Right lobe of liver (tissue), 6 donors: Measurements from ENCODE around the gene SSUH2. TPM values are rescaled to one million over a fixed set of nuclear protein-coding genes. Genes with fewer than 3 reads are reported as not detected.

Source experiments
- ATAC-seq, 4 donors: fragments of 200-7000 bp; cut with Tn5 transposase; one replicate each; pipeline ENCODE4 v1.9.1; 2020; ENCODE audit warnings: mild to moderate bottlenecking in 4 of 4, moderate library complexity in 4 of 4
- DNase-seq, 3 donors: peaks; one replicate each; pipeline ENCODE4 v3.0.0-alpha.2; 2020
- H3K27ac ChIP-seq, 3 donors: fragments of 200-600 bp; one replicate each; pipeline ENCODE4 v1.8.0; 2022
- H3K27me3 ChIP-seq, 2 donors: fragments of 200-600 bp; one replicate each; pipeline ENCODE4 v1.8.0; 2022
- H3K36me3 ChIP-seq, 4 donors: fragments of 200-600 bp; sonication (generic) in 1 of 4; one replicate each; pipeline versions ENCODE4 v1.5.1 to v1.8.0; 2017 to 2022; ENCODE audit warnings: control low read depth in 1 of 4
- H3K4me1 ChIP-seq, 4 donors: fragments of 200-600 bp; sonication (generic) in 1 of 4; one replicate each; pipeline versions ENCODE4 v1.5.1 to v1.8.0; 2017 to 2022; ENCODE audit warnings: control low read depth in 1 of 4
- H3K4me3 ChIP-seq, 3 donors: fragments of 200-600 bp; one replicate each; pipeline ENCODE4 v1.8.0; 2022
- H3K9me3 ChIP-seq, 4 donors: fragments of 200-600 bp; sonication (generic) in 1 of 4; one replicate each; pipeline versions ENCODE4 v1.5.1 to v1.8.0; 2017 to 2022; ENCODE audit warnings: control low read depth in 1 of 4
- CTCF ChIP-seq, 4 donors: fragments of 200-600 bp in 3 of 4; fragments of 450-650 bp in 1 of 4; IDR thresholded peaks; one replicate each; pipeline versions ENCODE4 v1.5.1 to v1.8.0; 2016 to 2022; ENCODE audit warnings: antibody characterized with exemption in 4 of 4, mild to moderate bottlenecking in 2 of 4
- POLR2A ChIP-seq: fragments of 450-650 bp; IDR thresholded peaks from one replicate; pipeline ENCODE4 v1.6.1; 2017; ENCODE audit warnings: antibody characterized with exemption, mild to moderate bottlenecking
- WGBS: methylation state at CpG from one replicate; pipeline ENCODE4 v1.1.6; 2018; ENCODE audit warnings: low coverage, low lambda C conversion rate; ENCODE audit not compliant: insufficient coverage; ENCODE audit errors: missing lambda C conversion rate; 5-methylcytosine and 5-hydroxymethylcytosine counted together
- intact Hi-C, 2 donors: fragments of 100-400 bp; cut with DNase I; formaldehyde crosslinking; loops; one replicate each; pipeline versions ENCODE4 v1.11.2 to v1.14.1; 2022
- total RNA-seq, 6 experiments: library from RNA; depleted of rRNA in 2 of 6; stranded (reverse); fragments of >200 nt in 2 of 6; fragmentation: NEBNext Ultra II Directional in 3 of 6; extraction: Animal tissue kit (Norgen Biotek cat#: 25700) in 3 of 6; gene quantifications; one replicate each; pipeline versions ENCODE4 v1.1.0 to v1.2.4, GENCODE V29; 2016 to 2023
- donor health status: DM: no; HTN: yes; CAD: no.
- donor health status: DM: no; HTN: no; CAD: no.
- donor health status: DM: no; HTN: no; CAD: no.
- donor health status: DM: no; HTN: yes; CAD: no.
- donor health status: DM: no; HTN: yes; CAD: no.

SSUH2 gene
- total RNA-seq, 6 experiments from 2014 or later, result 0.09 to 2.0 (median 1.1) TPM; not detected in 1

- Histone ChIP-seq H3K27ac (no peak overlapping the region), H3K27me3 (no peaks in the 10 kb centered on the region), H3K36me3 (no peaks in the 10 kb centered on the region), H3K9me3 (no peaks in the 10 kb centered on the region), H3K4me3 (no peak overlapping the region), H3K4me1 (no peaks in the 10 kb centered on the region)
- intact Hi-C loops, result no loop called here
- 54% methylated on average over 3 of the region's 5 CpGs for WGBS
- DNase-seq (no peak), ATAC-seq (no peak)
- TF ChIP-seq POLR2A (no peak), CTCF (IDR thresholded peaks at IDR 0.05) (no peak)
Measured at GRCh38 chr3:8579943-8580342, 64.7 kb downstream of the SSUH2 start.

GRCh38 chr3:8579096-8579495 is 65.5 kb downstream of the SSUH2 start:
- no peaks in the 10 kb centered on the region for H3K9me3 ChIP-seq
- H3K4me1 ChIP-seq, result no peaks in the 10 kb centered on the region
- no peak overlapping the region for H3K27ac ChIP-seq
- ATAC-seq (no peak), DNase-seq (no peak)
- 49% methylated on average over 4 of the region's 5 CpGs for WGBS
- no peaks in the 10 kb centered on the region for H3K27me3 ChIP-seq
- no peak for TF ChIP-seq CTCF (IDR thresholded peaks at IDR 0.05)
- no peak for TF ChIP-seq POLR2A
- H3K36me3 ChIP-seq, result no peaks in the 10 kb centered on the region
- H3K4me3 ChIP-seq, result no peak overlapping the region
- intact Hi-C loops, result no loop called here

GRCh38 chr3:8578282-8578681 is 66.3 kb downstream of the SSUH2 start:
- no peaks in the 10 kb centered on the region for H3K9me3 ChIP-seq
- no peak for DNase-seq
- no peak overlapping the region for H3K4me3 ChIP-seq
- no peak overlapping the region for H3K27ac ChIP-seq
- no peak for ATAC-seq
- intact Hi-C loops, result no loop called here
- no peak for TF ChIP-seq CTCF (IDR thresholded peaks at IDR 0.05)
- TF ChIP-seq POLR2A, result no peak
- no peaks in the 10 kb centered on the region for H3K27me3 ChIP-seq
- no peaks in the 10 kb centered on the region for H3K36me3 ChIP-seq
- WGBS, result 80% methylated on average over 4 of the region's 4 CpGs
- H3K4me1 ChIP-seq, result no peaks in the 10 kb centered on the region

GRCh38 chr3:8576841-8577571 is 67.6 kb downstream of the SSUH2 start:
- Histone ChIP-seq H3K4me3 (no peak overlapping the region), H3K27me3 (no peaks in the 10 kb centered on the region), H3K9me3 (no peaks in the 10 kb centered on the region), H3K27ac (no peak overlapping the region), H3K4me1 (no peaks in the 10 kb centered on the region), H3K36me3 (no peaks in the 10 kb centered on the region)
- 64% methylated on average over 3 of the region's 5 CpGs for WGBS
- DNase-seq (no peak), ATAC-seq (no peak)
- intact Hi-C loops, result no loop called here
- TF ChIP-seq CTCF (IDR thresholded peaks at IDR 0.05) (no peak), POLR2A (no peak)
